ENCODE results near the gene FGB.

FGB gene

GRCh38 chr4:154562697-154563254 is at the start of gene FGB:
FGB (plus strand) TSS chr4:154563011; CDS start chr4:154563019, 8 bp downstream.
- no peak for DNase-seq

- DNase-seq, result no peak
Measured at GRCh38 chr4:154516318-154517029, 46.3 kb upstream of the FGB start.

DNA sequence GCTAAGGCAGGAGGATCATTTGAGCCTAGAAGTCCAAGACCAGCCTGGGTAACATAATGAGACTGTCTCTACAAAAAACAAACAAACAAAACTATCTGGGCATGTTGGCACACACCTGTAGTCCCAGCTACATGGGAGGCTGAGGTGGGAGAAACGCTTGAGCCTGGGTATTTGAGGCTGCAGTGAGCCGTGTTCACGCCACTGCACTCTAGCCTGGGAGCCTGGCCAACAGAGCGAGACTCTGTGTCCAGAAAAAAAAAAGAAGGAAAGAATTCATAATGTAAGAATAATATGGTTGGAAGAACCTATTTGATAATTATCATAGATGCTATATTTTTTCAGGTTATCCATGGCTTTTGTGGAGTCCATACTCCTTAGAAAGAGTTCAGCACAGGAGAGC is 45.2 kb upstream of the FGB start:
- no peak for DNase-seq

DNA sequence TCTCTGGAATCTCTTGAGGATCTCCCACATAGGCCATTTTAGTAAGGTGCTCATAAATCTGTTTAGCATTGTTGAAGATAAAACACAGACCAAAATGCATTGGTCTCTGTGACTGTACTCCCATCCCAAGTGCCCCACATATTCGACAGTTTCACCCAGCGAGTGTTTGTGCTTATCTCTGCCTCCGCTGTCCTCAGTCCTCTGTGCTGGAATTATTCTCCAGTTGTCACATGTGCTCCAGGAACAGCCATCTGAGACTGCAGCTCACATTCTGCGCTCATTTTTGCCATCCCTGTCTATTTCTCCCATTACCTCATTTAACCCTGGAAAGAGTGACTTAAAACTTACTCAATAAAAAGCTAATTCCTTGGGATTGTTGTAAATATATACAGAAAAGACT is 43.6 kb upstream of the FGB start:
- DNase-seq, result no peak

DNA sequence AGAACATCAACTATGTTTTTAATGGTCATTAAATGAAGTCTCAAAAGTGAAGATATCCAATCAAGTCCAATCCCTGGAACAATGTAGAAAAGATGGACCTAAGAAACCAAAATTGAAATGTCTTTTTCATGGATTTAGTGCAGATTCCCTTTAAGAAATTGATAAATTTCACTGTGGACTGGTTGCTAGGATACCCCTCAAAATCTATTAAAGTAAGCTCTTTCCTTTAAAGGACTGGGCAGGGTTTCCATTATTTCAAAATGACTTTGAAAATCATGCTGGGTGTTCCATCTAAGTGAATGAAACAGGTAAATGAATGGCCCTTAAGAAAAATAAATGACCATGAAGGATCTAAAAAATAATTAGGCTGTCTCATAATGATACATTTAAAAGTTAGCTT is 41.2 kb upstream of the FGB start:
- no peak for DNase-seq

DNA sequence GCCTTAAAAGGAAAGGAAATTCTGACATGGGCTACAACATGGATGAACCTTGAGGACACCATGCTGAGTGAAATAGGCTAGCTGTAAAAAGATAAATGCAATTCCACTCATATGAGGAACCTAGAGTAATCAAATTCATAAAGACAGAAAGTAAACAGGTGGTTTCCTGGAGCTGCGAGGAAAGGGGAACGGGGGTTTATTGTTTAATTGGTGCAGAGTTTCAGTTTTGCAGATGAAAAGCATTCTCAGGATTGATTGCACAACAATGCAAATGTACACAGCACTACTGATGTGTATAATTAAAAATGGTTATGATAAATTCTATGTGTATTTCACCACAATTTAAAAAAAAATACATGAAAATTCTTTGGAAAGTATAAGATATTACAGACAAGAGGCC is 36.7 kb upstream of the FGB start:
- no peak for DNase-seq

DNA sequence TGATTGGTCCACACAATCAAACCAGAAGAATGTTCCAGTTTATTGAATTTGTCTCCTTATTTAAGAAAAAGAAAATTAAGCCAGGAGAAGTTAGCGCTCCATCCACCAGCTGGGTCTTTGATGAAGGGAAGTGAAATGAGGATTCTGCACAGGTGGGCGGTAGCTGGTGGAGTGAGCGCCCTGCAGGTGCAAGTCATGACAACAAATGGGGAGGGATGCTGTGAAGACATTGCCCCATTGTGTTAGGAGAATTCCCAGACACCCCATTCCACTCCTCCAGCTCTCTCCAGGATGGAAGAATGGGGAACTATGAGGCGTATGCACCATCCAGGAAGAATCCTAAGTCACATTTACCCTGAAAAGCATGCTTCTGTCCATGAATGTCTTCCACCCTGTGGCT is 35.5 kb upstream of the FGB start:
- DNase-seq, result no peak

GRCh38 chr4:154528869-154529268 is 33.9 kb upstream of the FGB start:
- no peak for DNase-seq

GRCh38 chr4:154529728-154530519 is 32.9 kb upstream of the FGB start:
- no peak for DNase-seq

DNA sequence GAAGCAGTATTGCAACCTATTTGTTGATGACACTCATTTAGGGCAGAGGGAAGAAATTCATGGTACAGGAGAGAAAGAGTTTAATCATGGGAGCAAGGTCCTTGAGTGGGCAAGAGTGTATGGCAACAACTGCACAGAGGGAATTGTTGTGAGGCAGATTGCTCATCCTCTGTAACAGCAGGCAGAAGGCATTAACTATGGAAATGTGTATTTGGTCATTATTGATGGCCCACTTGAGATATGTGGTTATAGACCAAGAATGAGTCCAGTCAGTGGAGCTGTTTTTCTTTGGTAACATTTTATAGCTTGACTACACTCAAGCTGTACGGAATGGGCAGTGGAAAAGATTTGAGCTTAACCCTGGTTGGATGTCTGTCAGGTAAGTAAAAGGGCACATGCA is 28.5 kb upstream of the FGB start:
- no peak for DNase-seq

DNA sequence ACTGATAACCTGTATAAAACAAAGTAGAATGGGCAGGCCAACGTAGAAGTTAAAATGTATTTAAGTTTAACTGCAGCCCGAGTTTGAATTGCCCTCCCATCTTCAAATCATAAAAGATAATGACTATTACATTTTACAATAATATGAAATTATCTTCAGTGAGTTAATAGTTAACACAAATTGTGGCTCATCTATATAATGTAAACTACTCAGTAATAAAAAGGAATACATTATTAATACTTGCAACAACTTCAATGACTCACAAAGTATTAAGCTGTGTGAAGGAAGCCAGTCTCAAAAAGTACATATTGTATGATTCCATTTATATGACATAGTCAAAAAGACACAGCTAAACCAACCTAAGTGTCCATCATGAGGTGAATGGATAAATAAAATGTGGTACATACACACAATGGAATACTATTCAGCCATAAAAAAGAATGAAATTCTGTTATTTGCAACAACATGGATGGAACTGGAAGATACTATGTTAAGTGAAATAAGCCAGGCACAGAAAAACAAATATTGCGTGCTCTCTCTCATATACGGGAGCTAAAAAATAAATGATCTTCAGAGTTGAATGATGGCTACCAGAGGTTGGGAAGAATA is 20.4 kb upstream of the FGB start:
- no peak for DNase-seq

GRCh38 chr4:154545689-154546088 is 17.1 kb upstream of the FGB start:
- no peak for DNase-seq

DNA sequence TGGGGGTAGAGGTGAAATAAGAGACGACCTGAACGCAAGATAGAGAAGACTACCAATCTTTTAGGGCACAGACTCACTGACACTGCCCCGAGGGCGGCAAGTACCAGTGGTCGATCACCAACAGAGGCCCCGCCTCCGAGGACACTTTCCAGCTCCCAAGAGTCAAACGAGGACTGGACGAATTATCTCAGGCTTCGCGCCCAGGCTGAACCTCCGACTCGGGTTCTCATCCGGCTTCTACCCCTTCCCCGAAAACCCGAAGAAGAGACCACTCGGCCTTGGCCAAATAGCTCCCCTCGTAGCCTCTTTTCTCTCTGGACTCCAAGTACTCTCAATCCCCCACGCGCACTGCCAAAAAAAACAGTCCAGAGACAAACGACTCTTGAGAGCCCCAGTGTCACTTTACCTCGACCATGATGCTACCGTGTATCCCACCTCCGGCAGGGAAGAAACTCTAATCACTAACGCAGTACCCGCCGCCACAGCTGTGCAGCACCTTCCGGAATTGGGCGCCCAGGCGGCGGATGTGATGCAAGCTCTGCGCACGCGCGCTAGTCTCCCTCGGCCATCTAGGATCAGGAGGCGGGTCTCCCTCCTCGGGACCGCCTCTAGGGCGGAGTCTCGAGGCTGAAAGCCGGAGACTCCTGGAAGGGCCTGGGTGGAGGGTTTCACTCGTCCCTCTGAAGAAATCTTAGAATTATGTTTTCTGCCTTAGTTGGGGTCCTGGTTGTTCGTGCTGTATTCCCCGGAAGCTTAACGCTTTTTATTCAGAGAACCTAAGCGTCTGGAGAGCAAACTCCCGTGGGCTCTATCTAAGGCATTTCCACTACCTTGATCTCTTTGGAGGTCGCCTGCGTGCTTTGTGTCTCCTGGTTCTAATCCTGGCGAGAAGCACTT is 12.7 kb upstream of the FGB start, which contains the start of gene PLRG1:
Gene PLRG1, minus strand, starts transcription at position 507 of the 897 bp plus-strand sequence. Its CDS starts 92 bp downstream, at position 415.
- peak; percentile 96 for DNase-seq

GRCh38 chr4:154551872-154552686 is 10.7 kb upstream of the FGB start:
- DNase-seq, result peak; percentile 72

- no peak for DNase-seq
Measured at GRCh38 chr4:154559141-154559493, 3.7 kb upstream of the FGB start.

GRCh38 chr4:154559494-154560418 is 3.1 kb upstream of the FGB start:
- DNase-seq, result no peak

DNA sequence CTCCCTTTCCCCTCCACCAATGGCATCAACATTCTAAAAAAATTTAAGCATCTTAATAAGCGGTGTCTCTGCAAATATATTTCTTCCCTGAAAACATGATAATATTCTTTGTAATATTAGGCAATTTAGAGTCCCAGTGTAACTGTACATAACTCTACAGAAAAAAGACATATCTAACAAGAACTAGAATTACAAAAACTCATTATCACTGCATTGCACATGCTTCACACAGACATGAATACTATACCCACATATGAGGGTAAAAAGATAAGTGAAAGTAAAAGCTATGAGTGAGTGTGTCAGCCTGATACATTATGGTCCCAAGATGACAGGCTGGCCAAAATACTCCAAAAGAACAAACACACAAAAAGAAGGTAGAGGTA is 2.4 kb upstream of the FGB start:
- no peak for DNase-seq

DNA sequence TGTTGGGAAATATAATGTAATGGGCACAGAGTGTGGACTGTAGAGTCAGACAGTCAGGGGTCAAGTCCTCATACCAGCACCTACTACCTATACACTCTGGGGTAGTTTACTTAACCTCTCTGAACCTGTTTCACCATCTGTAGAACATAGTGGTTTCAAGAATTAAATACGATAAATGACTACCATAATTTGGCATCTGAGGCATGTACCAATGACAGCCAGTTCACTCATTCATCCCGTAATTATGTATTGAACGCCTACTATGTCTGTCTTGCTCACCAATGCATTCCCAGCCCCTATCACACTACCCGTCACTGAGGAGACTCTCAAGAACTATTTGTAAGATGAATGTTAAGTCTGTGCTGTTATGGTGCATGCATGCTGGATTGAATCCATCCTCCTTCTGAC is 2.0 kb upstream of the FGB start:
- DNase-seq, result no peak

GRCh38 chr4:154564311-154564710 is 1.5 kb downstream of the FGB start:
- no peak for DNase-seq

- no peak for DNase-seq
Measured at GRCh38 chr4:154565704-154566103, 2.9 kb downstream of the FGB start.

Data from activated naive CD4-positive, alpha-beta T cell treated with Interleukin-2 at 50 U/mL for 16 hours (primary cell).